GM21576 (cell line): Measurements from ENCODE around the gene C7.
"Not testable (repeated sequence)": the region's sequence is repeated elsewhere in the genome, so short reads cannot be mapped to it uniquely, and the experiment has no call there.

Source experiments
- ATAC-seq: cut with Tn5 transposase; IDR thresholded peaks from one replicate; pipeline ENCODE4 v1.9.1; 2021; ENCODE audit warnings: mild to moderate bottlenecking, moderate library complexity; ENCODE audit not compliant: unreplicated experiment

Gene C7

DNA sequence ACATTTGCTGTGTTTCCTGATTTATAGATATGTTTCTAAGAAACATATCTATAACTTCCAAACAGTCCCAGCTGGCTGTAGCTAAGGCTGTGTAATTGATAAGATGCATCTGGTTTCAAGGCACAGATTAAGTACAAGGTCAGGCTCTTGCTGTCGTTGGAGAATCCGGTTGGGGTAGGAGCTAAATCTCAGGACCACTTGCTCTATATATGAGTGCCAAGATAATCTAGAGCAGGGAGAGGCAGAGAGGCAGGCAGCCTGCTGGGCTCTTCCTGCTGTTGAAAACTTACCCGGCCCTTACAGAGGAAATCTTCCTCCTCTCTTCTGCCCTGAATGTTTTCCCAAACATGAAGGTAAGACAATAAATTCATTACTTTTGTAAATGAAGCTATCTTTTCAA is at the start of gene C7:
Gene C7, plus strand, starts transcription at position 234 of the 400 bp plus-strand sequence. Its CDS starts 114 bp downstream, at position 348.
- no peak for ATAC-seq

DNA sequence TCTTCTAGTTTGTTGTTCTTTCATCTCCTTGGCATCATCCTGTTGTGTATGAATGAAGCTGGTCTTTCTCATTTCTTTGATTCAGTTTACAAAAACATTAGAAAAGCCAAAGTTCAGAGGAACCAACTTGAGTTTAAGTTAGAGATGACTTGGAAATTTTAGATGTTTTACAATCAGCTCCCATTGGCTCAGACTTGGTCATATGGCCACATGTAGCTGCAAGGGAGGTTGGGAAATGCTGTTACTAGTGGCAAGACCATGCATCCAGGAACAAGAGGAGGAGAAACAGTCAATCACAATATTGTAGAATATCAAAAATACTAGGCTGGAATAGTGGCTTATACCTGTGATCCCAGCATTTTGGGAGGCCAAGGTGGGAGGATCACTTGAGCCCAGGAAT is 48.6 kb upstream of the C7 start:
- no peak for ATAC-seq

- not testable (repeated sequence) for ATAC-seq
Measured at GRCh38 chr5:40865004-40865403, 44.3 kb upstream of the C7 start.

DNA sequence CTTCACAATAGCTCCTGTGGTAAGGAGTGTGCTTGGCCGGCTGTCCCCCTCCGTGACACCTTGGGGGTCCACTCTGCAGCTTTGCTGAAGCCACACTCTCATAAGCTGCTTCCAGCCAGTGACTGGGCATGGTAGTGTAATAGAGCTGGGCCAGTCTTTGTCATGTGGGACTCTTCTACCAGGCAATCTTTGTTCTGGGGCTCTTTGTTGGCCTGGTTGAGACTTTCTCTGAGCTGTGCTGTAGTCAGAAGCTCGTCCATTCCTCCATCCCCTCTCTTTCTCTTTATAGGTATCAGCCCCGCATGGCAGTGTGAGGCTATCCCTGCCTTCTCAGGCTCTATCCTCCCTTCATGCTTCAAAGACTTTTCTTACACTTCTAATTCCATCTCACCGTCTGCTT is 42.5 kb upstream of the C7 start:
- ATAC-seq: no peak

DNA sequence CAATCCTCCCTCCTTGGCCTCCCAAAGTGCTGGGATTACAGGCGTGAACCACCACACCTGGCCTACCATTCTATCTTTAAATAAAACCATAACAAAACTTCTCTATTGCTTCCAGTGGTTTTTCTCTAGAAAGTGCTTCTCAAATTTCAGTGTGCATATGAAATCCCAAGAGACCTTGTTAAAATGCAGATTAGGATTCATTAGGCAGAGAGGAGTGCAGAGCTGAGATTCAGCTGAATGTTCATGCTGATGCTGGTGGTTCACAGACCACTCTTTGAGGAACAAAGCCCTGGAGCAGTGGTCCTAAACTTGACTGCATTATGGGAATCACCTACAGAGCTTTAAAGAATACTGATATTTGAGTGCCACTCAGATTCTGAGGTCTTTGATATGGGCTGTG is 39.9 kb upstream of the C7 start:
- no peak for ATAC-seq

DNA sequence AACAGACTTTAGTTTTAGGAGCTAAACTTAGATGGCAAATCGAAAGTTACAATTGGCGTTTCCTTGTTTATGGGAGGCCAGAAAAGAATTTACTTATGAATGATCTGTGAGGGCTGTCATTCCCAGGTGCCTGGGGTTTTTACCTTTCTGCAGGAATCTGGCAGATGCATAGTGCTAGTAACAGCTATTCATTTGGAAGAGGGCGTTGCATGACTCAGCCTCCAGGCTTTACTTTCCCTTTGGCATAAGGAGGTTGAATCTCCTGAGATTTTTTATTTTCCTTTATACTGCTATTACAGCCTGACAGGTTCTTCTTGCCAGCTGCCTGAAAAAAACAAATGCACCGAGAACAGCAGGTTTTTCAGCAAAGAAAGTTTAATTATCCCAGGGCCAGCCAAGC is 38.1 kb upstream of the C7 start:
- no peak for ATAC-seq

DNA sequence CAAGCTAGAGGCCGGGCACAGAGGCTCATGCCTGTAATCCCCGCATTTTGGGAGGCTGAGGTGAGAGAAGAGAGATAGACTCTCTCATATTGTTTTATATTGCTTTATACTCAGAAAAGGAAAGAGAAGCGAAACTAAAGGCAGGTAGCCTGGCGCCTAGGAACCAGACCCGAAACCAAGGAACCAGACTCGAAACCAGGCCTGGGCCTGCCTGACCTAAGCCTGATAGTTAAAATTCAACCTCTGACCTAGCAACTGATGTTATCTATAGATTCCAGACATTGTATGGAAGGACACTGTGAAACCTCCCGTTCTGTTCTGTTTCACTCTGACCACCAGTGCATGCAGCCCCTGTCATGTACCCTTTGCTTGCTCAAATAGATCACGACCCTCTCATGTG is 37.0 kb upstream of the C7 start:
- not testable (repeated sequence) for ATAC-seq

DNA sequence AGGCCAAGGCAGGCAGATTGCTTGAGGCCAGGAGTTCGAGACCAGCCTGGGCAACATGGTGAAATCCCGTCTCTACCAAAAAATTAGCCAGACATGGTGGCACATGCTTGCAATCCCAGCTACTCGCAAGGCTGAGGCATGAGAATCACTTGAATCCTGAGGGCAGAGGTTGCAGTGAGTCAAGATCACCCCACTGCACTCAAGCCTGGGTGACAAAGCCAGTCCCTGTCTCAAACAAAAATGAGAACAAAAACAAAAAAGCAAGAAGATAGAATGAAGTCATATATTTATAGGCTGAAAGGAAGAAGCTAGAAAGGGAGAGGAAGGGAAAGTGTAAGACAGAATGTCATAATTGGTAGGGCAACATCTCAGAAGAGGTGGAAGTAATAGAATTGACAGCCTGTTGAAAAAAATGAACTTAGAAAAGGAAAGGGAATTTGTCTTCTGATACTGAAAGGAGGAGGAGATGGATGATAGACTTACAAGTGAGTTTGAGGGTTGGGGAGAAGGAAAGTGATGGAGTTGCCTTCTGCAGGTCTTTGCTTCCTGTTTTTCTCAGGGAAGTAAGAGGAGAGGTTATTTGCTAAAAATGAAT is 35.9 kb upstream of the C7 start:
- no peak for ATAC-seq

GRCh38 chr5:40875958-40876357 is 33.3 kb upstream of the C7 start:
- ATAC-seq: no peak

DNA sequence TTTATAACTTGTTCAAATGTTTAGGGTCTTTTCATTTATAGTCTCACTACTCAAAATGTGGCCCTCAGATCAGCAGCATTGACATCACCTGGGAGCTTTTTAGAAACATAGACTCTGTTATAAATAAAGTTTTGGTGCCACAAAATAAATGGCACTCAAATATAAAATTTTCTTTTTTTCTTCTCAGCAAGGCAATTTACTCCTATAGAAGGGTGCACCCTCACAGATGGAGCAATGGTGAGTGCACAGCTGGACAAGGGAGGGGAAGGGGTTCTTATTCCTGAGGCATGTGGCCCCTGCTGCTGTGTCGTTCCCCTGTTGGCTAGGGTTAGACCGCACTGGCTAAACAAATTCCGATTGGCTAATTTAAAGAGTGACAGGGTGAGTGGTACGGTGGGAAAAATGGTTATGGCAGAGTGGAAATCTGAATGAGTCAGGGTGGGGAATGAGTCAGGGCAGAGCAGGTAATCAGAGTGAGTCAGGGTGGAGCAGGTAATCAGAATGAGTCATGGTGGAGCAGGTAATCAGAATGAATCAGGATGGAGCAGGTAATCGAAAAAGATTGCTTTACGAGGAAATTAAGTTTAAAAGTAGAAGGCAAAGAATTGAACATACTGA is 31.8 kb upstream of the C7 start:
- no peak for ATAC-seq

GRCh38 chr5:40879163-40879942 is 29.9 kb upstream of the C7 start:
- no peak for ATAC-seq

GRCh38 chr5:40882291-40882690 is 27.0 kb upstream of the C7 start:
- no peak for ATAC-seq

DNA sequence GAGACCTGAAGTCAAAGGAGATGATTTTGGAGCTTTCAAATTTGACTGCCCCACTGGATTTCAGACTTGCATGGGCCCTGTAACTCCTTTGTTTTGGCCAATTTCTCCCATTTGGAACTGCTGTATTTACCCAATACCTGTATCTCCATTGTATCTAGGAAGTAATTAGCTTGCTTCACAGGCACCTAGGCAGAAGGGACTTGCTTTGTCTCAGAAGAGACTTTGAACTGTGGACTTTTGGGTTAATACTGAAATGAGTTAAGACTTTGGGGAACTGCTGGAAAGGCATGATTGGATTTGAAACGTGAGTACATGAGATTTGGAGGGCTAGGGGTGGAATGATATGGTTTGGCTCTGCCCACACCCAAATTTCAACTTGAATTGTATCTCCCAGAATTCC is 26.2 kb upstream of the C7 start:
- ATAC-seq: not testable (repeated sequence)

DNA sequence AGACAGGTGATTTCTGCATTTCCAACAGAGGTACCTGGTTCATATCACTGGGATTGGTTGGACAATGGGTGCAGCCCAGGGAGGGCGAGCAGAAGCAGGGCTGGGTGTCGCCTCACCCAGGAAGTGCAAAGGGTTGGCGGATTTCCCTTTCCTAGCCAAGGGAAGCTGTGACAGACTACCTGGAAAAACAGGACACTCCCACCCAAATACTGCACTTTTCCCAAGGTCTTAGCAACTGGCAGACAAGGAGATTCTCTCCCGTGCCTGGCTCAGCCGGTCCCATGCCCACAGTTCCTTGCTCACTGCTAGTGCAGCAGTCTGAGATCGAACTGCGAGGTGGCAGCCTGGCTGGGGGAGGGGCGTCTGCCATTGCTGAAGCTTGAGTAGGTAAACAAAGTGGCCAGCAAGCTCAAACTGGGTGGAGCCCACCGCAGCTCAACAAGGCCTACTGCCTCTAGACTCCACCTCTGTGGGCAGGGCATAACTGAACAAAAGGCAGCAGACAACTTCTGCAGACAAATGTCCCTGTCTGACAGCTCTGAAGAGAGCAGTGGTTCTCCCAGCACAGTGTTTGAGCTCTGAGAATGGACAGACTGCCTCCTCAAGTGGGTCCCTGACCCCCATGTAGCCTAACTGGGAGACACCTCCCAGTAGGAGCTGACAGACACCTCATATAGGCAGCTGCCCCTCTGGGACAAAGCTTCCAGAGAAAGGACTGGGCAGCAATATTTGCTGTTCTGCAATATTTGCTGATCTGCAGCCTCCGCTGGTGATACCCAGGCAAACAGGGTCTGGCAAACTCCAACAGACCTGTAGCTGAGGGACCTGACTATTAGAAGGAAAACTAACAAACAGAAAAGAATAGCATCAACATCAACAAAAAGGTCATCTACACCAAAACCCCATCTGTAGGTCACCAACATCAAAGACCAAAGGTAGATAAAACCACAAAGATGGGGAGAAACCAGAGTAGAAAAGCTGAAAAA is 13.6 kb upstream of the C7 start:
- not testable (repeated sequence) for ATAC-seq

- peak; percentile 79 for ATAC-seq
Measured at GRCh38 chr5:40904205-40904993, 4.9 kb upstream of the C7 start.

GRCh38 chr5:40904994-40905306 is 4.3 kb upstream of the C7 start:
- no peak for ATAC-seq

DNA sequence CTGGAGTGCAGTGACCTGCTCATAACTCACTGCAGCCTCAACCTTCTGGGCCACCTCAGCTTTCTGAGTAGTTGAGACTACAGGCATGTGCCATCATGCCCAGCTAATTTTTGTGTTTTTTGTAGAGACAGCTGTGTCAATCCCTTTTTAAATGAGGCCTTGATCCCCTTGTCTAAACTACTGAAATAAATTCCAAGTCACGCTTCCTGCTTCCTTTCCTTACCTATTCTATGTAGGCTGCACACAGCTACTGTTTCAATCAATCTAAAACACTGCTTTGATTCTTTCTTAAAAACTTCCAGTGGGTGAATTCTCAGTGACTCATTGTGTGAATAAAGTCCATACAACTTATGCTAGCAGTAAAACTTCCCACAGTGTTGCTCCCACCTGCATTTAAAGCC is 2.9 kb upstream of the C7 start:
- ATAC-seq: no peak

DNA sequence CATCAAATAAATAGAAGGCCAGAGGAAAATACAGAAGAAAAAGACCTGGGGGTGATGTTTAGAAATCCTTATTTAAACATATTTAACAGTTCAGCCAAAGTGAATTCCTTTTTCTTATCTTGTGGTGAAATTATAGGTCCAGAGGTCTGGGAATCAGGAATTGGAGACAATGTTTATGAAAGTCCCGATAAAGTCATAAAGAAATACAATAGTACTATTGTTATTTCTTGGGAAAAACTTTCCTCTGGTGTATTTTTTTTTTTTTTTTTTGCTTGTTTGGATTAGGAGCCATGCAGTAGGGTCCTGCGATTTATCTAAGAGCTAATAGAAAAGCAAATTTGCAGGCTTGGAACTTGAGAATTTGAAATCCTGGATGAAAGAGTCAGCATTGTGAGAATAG is 426 bp downstream of the C7 start:
- no peak for ATAC-seq

- no peak for ATAC-seq
Measured at GRCh38 chr5:40911266-40911665, 2.0 kb downstream of the C7 start.

DNA sequence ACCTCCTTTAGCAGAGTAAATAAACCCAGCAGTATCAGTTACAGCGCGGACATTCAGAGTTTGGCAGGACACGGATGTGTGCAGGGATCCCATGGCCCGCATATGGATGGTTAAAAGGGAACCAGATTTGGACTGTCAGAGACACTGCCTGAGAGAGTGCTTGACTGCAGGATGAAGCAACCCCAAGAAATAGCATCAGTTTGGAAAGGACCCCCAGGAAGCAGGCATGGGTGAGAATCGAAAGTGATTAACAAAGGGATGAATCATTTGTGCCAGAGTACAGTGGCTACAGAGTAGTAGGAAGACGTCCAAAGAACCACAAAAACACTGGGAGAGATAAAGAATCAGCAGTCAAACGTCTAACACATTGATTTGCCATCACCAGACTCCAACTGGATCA is 5.5 kb downstream of the C7 start:
- ATAC-seq: no peak
